ENCODE measurements around the gene BPI.

DNA sequence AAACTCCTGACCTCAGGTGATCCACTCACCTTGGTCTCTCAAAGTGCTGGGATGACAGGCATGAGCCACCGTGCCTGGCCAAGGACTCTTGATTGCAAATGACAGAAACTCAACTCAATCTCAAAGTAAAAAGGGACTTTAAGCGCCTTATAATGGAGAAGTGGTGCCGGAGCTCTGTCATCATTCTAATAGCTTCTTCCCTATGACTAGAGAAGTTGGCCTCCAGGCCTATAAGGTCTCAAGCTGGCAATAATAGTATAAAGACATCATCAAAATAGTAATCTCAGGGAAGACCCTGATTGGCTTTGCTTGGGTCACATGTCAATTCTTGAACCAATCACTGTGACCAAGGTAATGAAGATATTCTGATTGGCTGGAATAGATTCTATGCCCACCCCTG, 34.9 kb upstream of the BPI start:
- TF ChIP-seq, protein P1, sequence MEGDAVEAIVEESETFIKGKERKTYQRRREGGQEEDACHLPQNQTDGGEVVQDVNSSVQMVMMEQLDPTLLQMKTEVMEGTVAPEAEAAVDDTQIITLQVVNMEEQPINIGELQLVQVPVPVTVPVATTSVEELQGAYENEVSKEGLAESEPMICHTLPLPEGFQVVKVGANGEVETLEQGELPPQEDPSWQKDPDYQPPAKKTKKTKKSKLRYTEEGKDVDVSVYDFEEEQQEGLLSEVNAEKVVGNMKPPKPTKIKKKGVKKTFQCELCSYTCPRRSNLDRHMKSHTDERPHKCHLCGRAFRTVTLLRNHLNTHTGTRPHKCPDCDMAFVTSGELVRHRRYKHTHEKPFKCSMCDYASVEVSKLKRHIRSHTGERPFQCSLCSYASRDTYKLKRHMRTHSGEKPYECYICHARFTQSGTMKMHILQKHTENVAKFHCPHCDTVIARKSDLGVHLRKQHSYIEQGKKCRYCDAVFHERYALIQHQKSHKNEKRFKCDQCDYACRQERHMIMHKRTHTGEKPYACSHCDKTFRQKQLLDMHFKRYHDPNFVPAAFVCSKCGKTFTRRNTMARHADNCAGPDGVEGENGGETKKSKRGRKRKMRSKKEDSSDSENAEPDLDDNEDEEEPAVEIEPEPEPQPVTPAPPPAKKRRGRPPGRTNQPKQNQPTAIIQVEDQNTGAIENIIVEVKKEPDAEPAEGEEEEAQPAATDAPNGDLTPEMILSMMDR (IDR thresholded peaks at IDR 0.05), result no peak
- no peak for TF ChIP-seq EZH2 (IDR thresholded peaks at IDR 0.05; ENCODE audit: borderline replicate concordance, insufficient read depth, low read depth, low read length, poor library complexity, severe bottlenecking)

Measured in B cell (primary cell).